Measurements from ENCODE around the gene NDC80.

GRCh38 chr18:2568605-2569004 is 2.8 kb upstream of the NDC80 start:
- TF ChIP-seq MAX (IDR thresholded peaks at IDR 0.05; ENCODE audit: low read depth, low read length) (no peak), CTCF (IDR thresholded peaks at IDR 0.05; ENCODE audit: low read depth, low read length) (no peak)

All from NB4 (cell line).